PC-3 (cell line): Measurements from ENCODE around the gene CFAP221. TPM values are rescaled to one million over a fixed set of nuclear protein-coding genes. Genes with fewer than 3 reads are reported as not detected.

Experiments used
- ATAC-seq: fragments of 200-7000 bp; cut with Tn5 transposase; 2 replicates; pipeline ENCODE4 v1.9.1; 2020; ENCODE audit warnings: mild to moderate bottlenecking, moderate library complexity
- BruUV-seq: library from RNA; stranded (reverse); fragments of 400-500 nt; replicated peaks from 2 replicates; lab custom pipeline; 2021; lab: Mats Ljungman, UMichigan
- CTCF ChIA-PET: fragments of 300-600 bp; sonication (Branson Sonifier 250); formaldehyde crosslinking; loops from one replicate; lab custom pipeline; 2022; ENCODE audit warnings: antibody characterized with exemption; lab: Charles Lee
- POLR2A ChIA-PET: fragments of 300-600 bp; sonication (Branson Sonifier 250); formaldehyde crosslinking; loops from one replicate; lab custom pipeline; 2022; ENCODE audit warnings: antibody characterized with exemption; ENCODE audit not compliant: unreplicated experiment; lab: Charles Lee
- DNase-seq: peaks from one replicate; pipeline ENCODE4 v3.0.0-alpha.2; 2015
- H2AFZ ChIP-seq: fragments of 300-600 bp; sonication (generic); 2 replicates; pipeline ENCODE4 v1.6.0; 2016; ENCODE audit warnings: antibody characterized with exemption, low read length
- H3F3A ChIP-seq: fragments of 300-600 bp; sonication (generic); one replicate; pipeline ENCODE4 v1.6.0; 2017; ENCODE audit warnings: antibody characterized with exemption, low read length, control low read depth, mild to moderate bottlenecking; ENCODE audit not compliant: unreplicated experiment
- H3K27ac ChIP-seq: fragments of 300-600 bp; sonication (generic); 2 replicates; pipeline ENCODE4 v1.5.1; 2016; ENCODE audit warnings: mild to moderate bottlenecking, low read length
- H3K27me3 ChIP-seq: fragments of 300-600 bp; sonication (generic); 2 replicates; pipeline ENCODE4 v1.6.1; 2016; ENCODE audit warnings: low read length, mixed read lengths
- H3K36me3 ChIP-seq: fragments of 300-600 bp; sonication (generic); 2 replicates; pipeline ENCODE4 v1.6.1; 2016; ENCODE audit warnings: low read depth, mixed run types, low read length, mixed read lengths
- H3K4me1 ChIP-seq: fragments of 300-600 bp; sonication (generic); 2 replicates; pipeline ENCODE4 v1.5.1; 2016; ENCODE audit warnings: low read length; ENCODE audit not compliant: insufficient read depth
- H3K4me2 ChIP-seq: fragments of 300-600 bp; sonication (generic); 2 replicates; pipeline ENCODE4 v1.6.0; 2016; ENCODE audit warnings: low read length
- H3K4me3 ChIP-seq: fragments of 300-600 bp; sonication (generic); 2 replicates; pipeline ENCODE4 v1.5.1; 2016; ENCODE audit warnings: mild to moderate bottlenecking, low read length, mixed read lengths
- H3K79me2 ChIP-seq: fragments of 300-600 bp; sonication (generic); 2 replicates; pipeline ENCODE4 v1.6.1; 2017; ENCODE audit warnings: low read length, mixed read lengths
- H3K9ac ChIP-seq: fragments of 300-600 bp; sonication (generic); 2 replicates; pipeline ENCODE4 v1.6.0; 2016; ENCODE audit warnings: mild to moderate bottlenecking, low read length
- H3K9me2 ChIP-seq: fragments of 300-600 bp; sonication (generic); replicated peaks from 2 replicates; pipeline ENCODE4 v1.6.1; 2016; ENCODE audit warnings: mixed run types, low read length, mixed read lengths
- H3K9me3 ChIP-seq: fragments of 300-600 bp; sonication (generic); 2 replicates; pipeline ENCODE4 v1.6.1; 2016; ENCODE audit warnings: low read length, mixed read lengths
- H4K20me1 ChIP-seq: fragments of 300-600 bp; sonication (generic); 2 replicates; pipeline ENCODE4 v1.6.1; 2016; ENCODE audit warnings: low read length, mixed read lengths
- CTCF ChIP-seq: fragments of 300-600 bp; sonication (generic); conservative IDR thresholded peaks from 2 replicates; pipeline ENCODE4 v1.5.1; 2017; ENCODE audit warnings: antibody characterized with exemption, low read depth, mild to moderate bottlenecking, low read length
- EZH2 ChIP-seq: fragments of 300-600 bp; sonication (generic); IDR thresholded peaks from one replicate; pipeline ENCODE4 v1.6.1; 2017; ENCODE audit warnings: antibody characterized with exemption, mild to moderate bottlenecking, low read length; ENCODE audit not compliant: unreplicated experiment
- EZH2phosphoT487 ChIP-seq: fragments of 300-600 bp; sonication (generic); IDR thresholded peaks from 2 replicates; pipeline ENCODE4 v1.6.1; 2018; ENCODE audit warnings: mild to moderate bottlenecking, antibody characterized with exemption, low read length, borderline replicate concordance
- intact Hi-C: fragments of 100-400 bp; cut with micrococcal nuclease; formaldehyde crosslinking; loops from 2 replicates; pipeline ENCODE4 v1.9.0; 2023
- total RNA-seq: library from RNA; depleted of rRNA; stranded (reverse); fragments of >200 nt; gene quantifications from 2 replicates; pipeline ENCODE4 v1.2.3, GENCODE V29; 2014

The CFAP221 gene
- total RNA-seq, 1 experiment from 2014 or later: not detected

- Histone ChIP-seq H3K9ac (no peak overlapping the region), H3K27me3 (no peaks in the 10 kb centered on the region), H2AFZ (no peak overlapping the region), H3K27ac (no peak overlapping the region), H3K4me1 (peaks cover 3% of the 10 kb centered on the region), H3K4me2 (no peak overlapping the region), H3K9me3 (no peaks in the 10 kb centered on the region), H3K4me3 (no peak overlapping the region), H4K20me1 (no peaks in the 10 kb centered on the region), H3K9me2 (no peaks in the 10 kb centered on the region), H3F3A (no peaks in the 10 kb centered on the region), H3K36me3 (no peaks in the 10 kb centered on the region), H3K79me2 (peaks cover 9% of the 10 kb centered on the region)
- DNase-seq (no peak), ATAC-seq (no peak)
- intact Hi-C loops: no loop called here
- CTCF ChIA-PET: no interaction called here
- TF ChIP-seq EZH2: no peak
- TF ChIP-seq CTCF: no peak
- TF ChIP-seq EZH2phosphoT487: no peak
- no TSS peak for BruUV-seq
- POLR2A ChIA-PET: no interaction called here
These were observed 130.7 kb downstream of the CFAP221 start for GRCh38 chr2:119674711-119675500.

- peak; percentile 18 for ATAC-seq
- DNase-seq: peak; percentile 46
- Histone ChIP-seq H3K4me1 (peaks cover 8% of the 10 kb centered on the region), H3K9me2 (no peaks in the 10 kb centered on the region), H3K27ac (no peak overlapping the region), H3K9ac (no peak overlapping the region), H3K4me2 (peak overlapping the region; percentile 81), H4K20me1 (no peaks in the 10 kb centered on the region; the same call in 1 of the 2 replicates), H3K36me3 (peaks cover 5% of the 10 kb centered on the region; the same call in 1 of the 2 replicates), H3F3A (no peaks in the 10 kb centered on the region), H3K79me2 (peaks cover 26% of the 10 kb centered on the region), H3K4me3 (peak overlapping the region; percentile 78), H2AFZ (peak overlapping the region; percentile 89), H3K27me3 (no peaks in the 10 kb centered on the region), H3K9me3 (no peaks in the 10 kb centered on the region)
- BruUV-seq: no TSS peak
- ChIA-PET CTCF (interaction anchor here (0.6 to 1.1 kb wide), 3 partner anchors 25 to 635 kb away, joined by 3 to 8 read pairs (median 4); partner anchors contain the start of gene PTPN4), POLR2A (interaction anchor here (0.6 kb wide), 1 partner anchor 60 kb away, joined by 3 read pairs; no protein-coding TSS in a partner anchor)
- intact Hi-C loops: no loop called here
- TF ChIP-seq EZH2: no peak
- no peak for TF ChIP-seq EZH2phosphoT487
- TF ChIP-seq CTCF: no peak
These were observed 133.9 kb downstream of the CFAP221 start for GRCh38 chr2:119678021-119678656.

GRCh38 chr2:119679526-119679837 is 135.2 kb downstream of the CFAP221 start:
- ChIA-PET POLR2A (no interaction called here), CTCF (interaction anchor here (1.0 kb wide), 1 partner anchor 80 kb away, joined by 8 read pairs; the partner anchor contains the start of gene PTPN4)
- ATAC-seq (no peak), DNase-seq (no peak)
- no peak for TF ChIP-seq CTCF
- TF ChIP-seq EZH2phosphoT487: no peak
- no peak for TF ChIP-seq EZH2
- Histone ChIP-seq H3K4me3 (peak overlapping the region; percentile 78), H3K4me2 (peak overlapping the region; percentile 81), H3K9me2 (no peaks in the 10 kb centered on the region), H3K79me2 (peaks cover 26% of the 10 kb centered on the region), H3K27me3 (no peaks in the 10 kb centered on the region), H2AFZ (peak overlapping the region; percentile 89), H3K9me3 (no peaks in the 10 kb centered on the region), H3F3A (no peaks in the 10 kb centered on the region), H3K9ac (peak overlapping the region; percentile 91), H3K27ac (no peak overlapping the region), H4K20me1 (no peaks in the 10 kb centered on the region; the same call in 1 of the 2 replicates), H3K36me3 (peaks cover 5% of the 10 kb centered on the region; the same call in 1 of the 2 replicates), H3K4me1 (peaks cover 8% of the 10 kb centered on the region)
- BruUV-seq: no TSS peak
- intact Hi-C loops: no loop called here
